ENCODE data around the gene GNAZ. TPM values are rescaled to one million over a fixed set of nuclear protein-coding genes. Genes with fewer than 3 reads are reported as not detected.

Gene GNAZ
- total and polyA plus RNA-seq, 11 donors: 1.1 to 13.9 (median 2.5) TPM

DNA sequence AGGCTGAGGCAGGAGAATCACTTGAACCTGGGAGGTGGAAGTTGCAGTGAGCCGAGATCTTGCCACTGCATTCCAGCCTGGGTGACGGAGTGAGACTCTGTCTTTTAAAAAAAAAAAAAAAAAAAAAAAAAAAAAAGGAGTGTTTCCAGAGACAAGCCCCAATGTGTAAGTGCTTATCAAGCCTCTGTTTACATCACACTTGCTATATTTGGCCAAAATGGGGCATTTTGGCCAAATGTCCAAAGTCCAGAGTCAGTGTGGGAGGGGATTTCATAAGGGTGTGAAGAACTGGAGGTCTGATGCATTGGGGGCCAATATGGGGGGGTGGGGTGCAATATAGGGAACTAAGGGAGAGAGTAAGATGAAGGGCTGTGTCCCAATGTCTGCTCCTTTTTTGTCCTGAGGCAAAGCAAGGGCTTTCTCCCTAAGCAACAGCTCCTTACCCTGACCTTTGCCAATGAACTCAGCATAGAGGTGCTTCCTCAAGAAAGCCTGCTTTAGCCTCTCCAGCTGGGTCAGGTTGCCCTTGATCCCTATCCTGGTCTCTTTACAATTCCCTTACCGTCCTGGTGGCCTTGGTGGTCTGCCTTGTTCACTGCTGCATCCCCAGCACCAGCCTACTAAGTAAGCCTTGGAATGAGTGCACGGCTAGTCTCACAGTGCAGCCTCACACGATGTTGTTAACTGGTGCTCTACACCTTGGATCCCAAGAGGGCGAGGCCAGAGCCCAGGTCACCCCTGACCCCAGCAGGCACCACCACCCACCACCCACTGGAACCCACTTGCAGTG lies 95.9 kb downstream of the GNAZ start:
- WGBS, 4 donors: 85 to 89% (median 87%) methylated on average over 4 to 6 of the region's 6 CpGs
- no peaks in the 10 kb centered on the region for H3K9me3 ChIP-seq
- H3K4me3 ChIP-seq: no peak overlapping the region
- H3K36me3 ChIP-seq: no peaks in the 10 kb centered on the region
- intact Hi-C loops (cut with DNase I): no loop called here
- TF ChIP-seq, protein P1, sequence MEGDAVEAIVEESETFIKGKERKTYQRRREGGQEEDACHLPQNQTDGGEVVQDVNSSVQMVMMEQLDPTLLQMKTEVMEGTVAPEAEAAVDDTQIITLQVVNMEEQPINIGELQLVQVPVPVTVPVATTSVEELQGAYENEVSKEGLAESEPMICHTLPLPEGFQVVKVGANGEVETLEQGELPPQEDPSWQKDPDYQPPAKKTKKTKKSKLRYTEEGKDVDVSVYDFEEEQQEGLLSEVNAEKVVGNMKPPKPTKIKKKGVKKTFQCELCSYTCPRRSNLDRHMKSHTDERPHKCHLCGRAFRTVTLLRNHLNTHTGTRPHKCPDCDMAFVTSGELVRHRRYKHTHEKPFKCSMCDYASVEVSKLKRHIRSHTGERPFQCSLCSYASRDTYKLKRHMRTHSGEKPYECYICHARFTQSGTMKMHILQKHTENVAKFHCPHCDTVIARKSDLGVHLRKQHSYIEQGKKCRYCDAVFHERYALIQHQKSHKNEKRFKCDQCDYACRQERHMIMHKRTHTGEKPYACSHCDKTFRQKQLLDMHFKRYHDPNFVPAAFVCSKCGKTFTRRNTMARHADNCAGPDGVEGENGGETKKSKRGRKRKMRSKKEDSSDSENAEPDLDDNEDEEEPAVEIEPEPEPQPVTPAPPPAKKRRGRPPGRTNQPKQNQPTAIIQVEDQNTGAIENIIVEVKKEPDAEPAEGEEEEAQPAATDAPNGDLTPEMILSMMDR (IDR thresholded peaks at IDR 0.05): no peak
- no peak for TF ChIP-seq POLR2A (IDR thresholded peaks at IDR 0.05)
- DNase-seq (no peak), ATAC-seq (no peak)
- H3K27ac ChIP-seq: no peak overlapping the region
- no peaks in the 10 kb centered on the region for H3K27me3 ChIP-seq
- H3K4me1 ChIP-seq: no peaks in the 10 kb centered on the region

DNA sequence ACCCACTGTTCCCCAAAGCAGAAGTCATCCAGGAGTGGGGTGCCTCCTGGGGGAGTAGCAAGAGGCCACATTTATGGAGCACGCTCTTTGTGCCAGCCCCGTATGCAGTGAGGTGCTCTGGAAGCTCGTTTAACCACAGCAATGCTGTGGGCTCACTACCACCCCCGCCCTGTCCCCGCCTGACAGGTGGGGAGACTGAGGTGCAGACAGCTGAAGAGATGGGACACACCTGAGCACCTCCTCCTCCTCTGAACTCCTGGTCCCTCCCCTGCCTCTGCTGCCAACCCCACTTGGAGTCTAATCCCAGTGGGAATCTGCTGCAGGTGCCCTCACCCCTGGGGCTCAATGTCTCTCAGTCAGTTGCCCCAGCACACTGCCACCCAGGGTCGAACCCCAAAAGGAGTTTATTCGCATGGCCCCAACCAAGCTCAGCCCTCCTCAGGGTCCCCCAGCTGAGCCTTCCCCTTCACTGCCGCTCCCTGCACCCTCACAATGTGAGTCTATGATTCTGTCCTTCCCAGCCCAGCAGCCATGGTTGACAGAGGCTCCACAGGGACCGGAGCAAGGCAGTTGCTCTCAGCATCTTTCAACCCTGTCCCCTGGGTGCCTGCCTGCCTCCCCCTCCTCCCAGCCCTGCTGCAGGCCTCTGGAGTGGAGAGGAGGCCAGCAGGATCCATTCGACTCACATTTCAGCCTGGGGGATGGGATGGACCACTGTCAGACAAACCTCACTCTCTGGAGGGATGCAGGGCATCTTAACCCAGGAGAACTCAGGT lies 96.7 kb downstream of the GNAZ start:
- DNase-seq (peak in 1 of 5 donors; percentile 9), ATAC-seq (no peak)
- Histone ChIP-seq H3K4me3 (no peak overlapping the region), H3K36me3 (no peaks in the 10 kb centered on the region), H3K27ac (no peak overlapping the region), H3K4me1 (no peaks in the 10 kb centered on the region), H3K9me3 (no peaks in the 10 kb centered on the region), H3K27me3 (no peaks in the 10 kb centered on the region)
- WGBS, 4 donors: 71 to 87% (median 78%) methylated on average over 9 to 10 of the region's 10 CpGs
- intact Hi-C loops (cut with DNase I): no loop called here
- no peak for TF ChIP-seq POLR2A (IDR thresholded peaks at IDR 0.05)
- TF ChIP-seq, protein P1 (IDR thresholded peaks at IDR 0.05): no peak

DNA sequence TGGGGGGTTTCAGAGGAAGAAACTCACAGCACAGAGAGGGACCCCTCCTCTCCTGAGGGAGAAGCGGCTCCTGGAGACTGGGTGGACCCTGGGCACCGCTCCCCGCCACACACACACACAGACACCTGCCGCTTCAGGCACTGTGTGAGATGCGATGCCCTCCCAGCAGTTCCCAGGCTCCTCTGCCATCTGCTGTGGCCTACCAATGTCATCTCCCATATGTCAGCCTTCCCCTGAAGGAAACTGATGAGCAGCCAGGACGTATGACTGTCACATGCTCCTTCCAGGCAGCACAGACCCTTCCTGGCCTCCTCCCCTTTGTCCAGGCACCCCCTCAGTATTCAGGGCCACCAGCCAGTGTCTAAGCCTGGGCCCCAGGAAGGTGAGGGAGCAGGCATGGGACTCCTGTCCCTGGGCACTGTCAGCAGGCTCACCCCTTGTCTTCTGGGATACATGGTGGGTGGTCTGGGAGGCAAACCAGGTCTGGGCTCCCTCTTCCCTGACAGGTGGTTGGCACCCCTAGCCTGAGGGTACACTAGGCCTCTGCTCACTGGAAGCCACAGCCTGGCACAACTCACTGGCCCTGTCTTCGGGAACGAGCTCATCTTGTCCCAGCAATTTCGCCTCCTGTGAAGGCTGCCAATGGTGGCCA lies 98.2 kb downstream of the GNAZ start:
- no peak overlapping the region for H3K27ac ChIP-seq
- no peaks in the 10 kb centered on the region for H3K4me1 ChIP-seq
- H3K4me3 ChIP-seq: no peak overlapping the region
- intact Hi-C loops (cut with DNase I): no loop called here
- ATAC-seq: peak in 1 of 4 donors; percentile 14
- peak in 1 of 5 donors; percentile 7 for DNase-seq
- H3K36me3 ChIP-seq: no peaks in the 10 kb centered on the region
- H3K9me3 ChIP-seq: no peaks in the 10 kb centered on the region
- no peaks in the 10 kb centered on the region for H3K27me3 ChIP-seq
- WGBS, 4 donors: 88 to 96% (median 94%) methylated on average over 5 to 9 of the region's 9 CpGs
- TF ChIP-seq, protein P1 (IDR thresholded peaks at IDR 0.05): no peak
- no peak for TF ChIP-seq POLR2A (IDR thresholded peaks at IDR 0.05)

DNA sequence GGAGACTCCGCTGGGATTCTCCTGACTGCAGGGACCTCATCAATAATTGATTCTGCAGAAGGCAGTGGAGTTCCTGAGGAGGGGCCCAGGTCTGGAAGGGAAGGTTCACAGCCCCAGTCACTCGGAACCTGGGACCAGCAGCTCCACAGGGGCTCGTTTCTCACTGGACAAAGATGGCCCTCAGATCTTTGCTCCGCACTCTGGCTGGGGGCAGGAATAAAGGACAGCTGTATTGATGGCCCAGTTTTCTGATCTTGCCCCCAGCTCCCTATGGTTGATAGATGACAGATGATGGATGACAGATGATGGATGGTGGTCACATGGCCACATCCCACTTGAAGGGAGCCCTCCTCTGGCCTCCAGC lies 98.7 kb downstream of the GNAZ start:
- H3K9me3 ChIP-seq: no peaks in the 10 kb centered on the region
- WGBS, 4 donors: 93 to 97% (median 94%) methylated on average over 4 of the region's 4 CpGs
- no peaks in the 10 kb centered on the region for H3K36me3 ChIP-seq
- no peak for ATAC-seq
- H3K27me3 ChIP-seq: no peaks in the 10 kb centered on the region
- peaks cover 0 to under 1% (median 0%) of the 10 kb centered on the region in 12 donors for H3K4me1 ChIP-seq
- intact Hi-C loops (cut with DNase I): no loop called here
- TF ChIP-seq, protein P1 (IDR thresholded peaks at IDR 0.05): no peak
- no peak for TF ChIP-seq POLR2A (IDR thresholded peaks at IDR 0.05)
- peak in 1 of 5 donors; percentile 10 for DNase-seq
- H3K27ac ChIP-seq: no peak overlapping the region
- no peak overlapping the region for H3K4me3 ChIP-seq
